HepG2 (cell line): ENCODE measurements around the gene MRAP. TPM values are rescaled to one million over a fixed set of nuclear protein-coding genes. Genes with fewer than 3 reads are reported as not detected.

Experiments
- CENPBD1 ChIP-seq: sonication (generic); formaldehyde crosslinking; IDR thresholded peaks from 2 replicates; pipeline ENCODE4 v1.8.0; 2022; ENCODE audit warnings: missing genetic modification reagents, low read depth, mild to moderate bottlenecking, borderline replicate concordance
- DRAP1 ChIP-seq: IDR thresholded peaks from 2 replicates; pipeline ENCODE4 v1.6.1; 2016; ENCODE audit warnings: missing genetic modification reagents, missing compliant biosample characterization
- ETV6 ChIP-seq: sonication (generic); formaldehyde crosslinking; conservative IDR thresholded peaks from 2 replicates; pipeline ENCODE4 v1.4.0; 2020; ENCODE audit warnings: missing genetic modification reagents
- FIP1L1 ChIP-seq: fragments of 200-400 bp; formaldehyde crosslinking; IDR thresholded peaks from 2 replicates; pipeline ENCODE4 v1.6.1; 2018; ENCODE audit warnings: low read depth, mild to moderate bottlenecking, low read length, moderate library complexity, borderline replicate concordance; ENCODE audit not compliant: insufficient read depth
- FLYWCH1 ChIP-seq: sonication (generic); formaldehyde crosslinking; IDR thresholded peaks from 2 replicates; pipeline ENCODE4 v1.8.1; 2023; ENCODE audit warnings: mild to moderate bottlenecking, missing genetic modification reagents
- HNRNPL ChIP-seq: fragments of 200-400 bp; formaldehyde crosslinking; IDR thresholded peaks from 2 replicates; pipeline ENCODE4 v1.6.1; 2017; ENCODE audit warnings: mild to moderate bottlenecking, low read depth, low read length
- KAT2B ChIP-seq: fragments of 150-350 bp; IDR thresholded peaks from 2 replicates; pipeline ENCODE4 v1.6.1; 2014; ENCODE audit warnings: low read depth, low read length, borderline replicate concordance
- MTERF4 ChIP-seq: sonication (generic); formaldehyde crosslinking; IDR thresholded peaks from 2 replicates; pipeline ENCODE4 v1.8.0; 2023; ENCODE audit warnings: mild to moderate bottlenecking, missing genetic modification reagents
- NFATC3 ChIP-seq: sonication (generic); formaldehyde crosslinking; IDR thresholded peaks from 2 replicates; pipeline ENCODE4 v1.5.1; 2020; ENCODE audit warnings: mild to moderate bottlenecking, missing genetic modification reagents
- NFE2L2 ChIP-seq: fragments of 150-350 bp; IDR thresholded peaks from 2 replicates; pipeline ENCODE4 v1.6.1; 2014; ENCODE audit warnings: low read length
- NONO ChIP-seq, 2 experiments: fragments of 450-650 bp in 1 of 2; sonication (generic) in 1 of 2; formaldehyde crosslinking in 1 of 2; IDR thresholded peaks in 1 of 2; conservative IDR thresholded peaks in 1 of 2; 2 replicates each; pipeline versions ENCODE4 v1.6.1 to v1.8.0; 2017 to 2022; ENCODE audit warnings: mild to moderate bottlenecking in 1 of 2, missing genetic modification reagents in 1 of 2, moderate library complexity in 1 of 2
- RBM39 ChIP-seq: fragments of 200-400 bp; formaldehyde crosslinking; IDR thresholded peaks from one replicate; pipeline ENCODE4 v1.6.1; 2018; ENCODE audit warnings: antibody characterized with exemption, mild to moderate bottlenecking, low read depth, low read length; ENCODE audit not compliant: poor library complexity, severe bottlenecking
- SETDB1 ChIP-seq: sonication (generic); formaldehyde crosslinking; IDR thresholded peaks from 2 replicates; pipeline ENCODE4 v1.5.1; 2020; ENCODE audit warnings: missing genetic modification reagents, mild to moderate bottlenecking, borderline replicate concordance
- SMARCC2 ChIP-seq: fragments of 450-650 bp; IDR thresholded peaks from 2 replicates; pipeline ENCODE4 v1.6.1; 2017; ENCODE audit warnings: antibody characterized with exemption, mild to moderate bottlenecking
- TCF7 ChIP-seq: sonication (generic); IDR thresholded peaks from 2 replicates; pipeline ENCODE4 v1.6.1; 2016; ENCODE audit warnings: antibody characterized with exemption, low read depth
- TEAD2 ChIP-seq: sonication (generic); formaldehyde crosslinking; IDR thresholded peaks from 2 replicates; pipeline ENCODE4 v1.9.0; 2021; ENCODE audit warnings: missing genetic modification reagents
- TRAFD1 ChIP-seq: sonication (generic); formaldehyde crosslinking; IDR thresholded peaks from 2 replicates; pipeline ENCODE4 v1.5.1; 2020; ENCODE audit warnings: missing genetic modification reagents, mild to moderate bottlenecking, borderline replicate concordance
- ZFP36L1 ChIP-seq: sonication (generic); formaldehyde crosslinking; IDR thresholded peaks from 2 replicates; pipeline ENCODE4 v1.8.0; 2022; ENCODE audit warnings: mild to moderate bottlenecking, missing genetic modification reagents, moderate library complexity
- ZFP90 ChIP-seq: sonication (generic); formaldehyde crosslinking; IDR thresholded peaks from 2 replicates; pipeline ENCODE4 v1.8.0; 2022; ENCODE audit warnings: missing genetic modification reagents, mild to moderate bottlenecking, inconsistent platforms, borderline replicate concordance
- ZFYVE20 ChIP-seq: sonication (generic); formaldehyde crosslinking; IDR thresholded peaks from 2 replicates; pipeline ENCODE4 v1.8.0; 2023; ENCODE audit warnings: low read depth, mild to moderate bottlenecking, moderate library complexity, missing genetic modification reagents, borderline replicate concordance
- ZNF317 ChIP-seq: sonication (generic); formaldehyde crosslinking; IDR thresholded peaks from 2 replicates; pipeline ENCODE4 v1.5.0; 2020; ENCODE audit warnings: mild to moderate bottlenecking, missing genetic modification reagents
- ZNF335 ChIP-seq: sonication (generic); formaldehyde crosslinking; IDR thresholded peaks from 2 replicates; pipeline ENCODE4 v1.4.0; 2020; ENCODE audit warnings: missing genetic modification reagents
- ZNF546 ChIP-seq: sonication (generic); formaldehyde crosslinking; conservative IDR thresholded peaks from 2 replicates; pipeline ENCODE4 v1.8.1; 2023; ENCODE audit warnings: mild to moderate bottlenecking, missing genetic modification reagents
- ZNF770 ChIP-seq: sonication (generic); formaldehyde crosslinking; IDR thresholded peaks from 2 replicates; pipeline ENCODE4 v1.5.0; 2020; ENCODE audit warnings: mild to moderate bottlenecking, missing genetic modification reagents
- polyA plus RNA-seq, 8 experiments: library from polyadenylated mRNA; depleted of rRNA in 3 of 8; stranded (reverse) in 7 of 8; unstranded in 1 of 8; fragments of >200 nt; fragmentation: Illumina TruSeq in 4 of 8; extraction: Trizol in 4 of 8; gene quantifications; 2 replicates each; pipeline versions ENCODE4 v1.2.1 to v1.2.3, GENCODE V29; 2011 to 2016; ENCODE audit warnings: low read depth in 4 of 8, missing spikeins in 1 of 8, mixed read lengths in 1 of 8; ENCODE audit not compliant: insufficient read depth in 1 of 8
- total RNA-seq, 5 experiments: library from RNA; depleted of rRNA; stranded (reverse); fragments of >200 nt; fragmentation: Illumina TruSeq; extraction: Trizol; gene quantifications; 2 replicates each; pipeline ENCODE4 v1.2.3, GENCODE V29; 2016; ENCODE audit warnings: low read depth in 1 of 5

Gene MRAP
- total and polyA plus RNA-seq, 2 of the 13 experiments (the other 11 are each of a cell fraction or from before 2014, with no cell fraction given) = 0.46 to 1.2 TPM

- TF ChIP-seq TRAFD1 (CRISPR knock-in tag) = no peak; the same call in 1 of the 2 replicates
- peak; percentile 66 for TF ChIP-seq DRAP1 (CRISPR knock-in tag)
- no peak for TF ChIP-seq NFE2L2
- no peak for TF ChIP-seq KAT2B
- no peak for TF ChIP-seq NONO (IDR thresholded peaks at IDR 0.05)
- TF ChIP-seq NONO (CRISPR knock-in tag; conservative IDR thresholded peaks at IDR 0.05) = peak; percentile 85
- no peak for TF ChIP-seq SETDB1 (CRISPR knock-in tag)
- no peak for TF ChIP-seq SMARCC2
- no peak for TF ChIP-seq CENPBD1 (CRISPR knock-in tag)
- TF ChIP-seq FLYWCH1 (CRISPR knock-in tag) = no peak
- peak; percentile 55 for TF ChIP-seq RBM39
- 0 out of 2 replicates have a peak, but pooled peaks have one; percentile 50 for TF ChIP-seq MTERF4 (CRISPR knock-in tag)
- TF ChIP-seq ZNF317 = peak; percentile 60; the same call in 1 of the 2 replicates
- TF ChIP-seq ZFYVE20 (CRISPR knock-in tag) = no peak
- no peak for TF ChIP-seq HNRNPL
- TF ChIP-seq FIP1L1 = no peak
- TF ChIP-seq ZNF770 (CRISPR knock-in tag) = no peak
- TF ChIP-seq TCF7 = no peak
- no peak for TF ChIP-seq TEAD2 (CRISPR knock-in tag)
- no peak for TF ChIP-seq ZNF335
- no peak for TF ChIP-seq ZFP36L1
- TF ChIP-seq ETV6 = no peak
- no peak; the same call in 1 of the 2 replicates for TF ChIP-seq ZFP90 (CRISPR knock-in tag)
- TF ChIP-seq ZNF546 = no peak
- no peak for TF ChIP-seq NFATC3 (CRISPR knock-in tag)
These were observed 19.9 kb upstream of the MRAP start, which contains the start of gene MIS18A (continued) for GRCh38 chr21:32278518-32279376.
